AG09319 (cell line): Measurements from ENCODE around the gene LRTM1.

Source experiments
- DNase-seq: peaks from one replicate; pipeline ENCODE4 v3.0.0-alpha.2; 2010; ENCODE audit warnings: low read depth; ENCODE audit errors: extremely low read depth
- TF ChIP-seq, protein P1 (sequence below): IDR thresholded peaks from 2 replicates; pipeline ENCODE4 v1.5.1; 2011; ENCODE audit warnings: low read depth, mild to moderate bottlenecking, inconsistent platforms, low read length, moderate library complexity

Gene LRTM1

DNA sequence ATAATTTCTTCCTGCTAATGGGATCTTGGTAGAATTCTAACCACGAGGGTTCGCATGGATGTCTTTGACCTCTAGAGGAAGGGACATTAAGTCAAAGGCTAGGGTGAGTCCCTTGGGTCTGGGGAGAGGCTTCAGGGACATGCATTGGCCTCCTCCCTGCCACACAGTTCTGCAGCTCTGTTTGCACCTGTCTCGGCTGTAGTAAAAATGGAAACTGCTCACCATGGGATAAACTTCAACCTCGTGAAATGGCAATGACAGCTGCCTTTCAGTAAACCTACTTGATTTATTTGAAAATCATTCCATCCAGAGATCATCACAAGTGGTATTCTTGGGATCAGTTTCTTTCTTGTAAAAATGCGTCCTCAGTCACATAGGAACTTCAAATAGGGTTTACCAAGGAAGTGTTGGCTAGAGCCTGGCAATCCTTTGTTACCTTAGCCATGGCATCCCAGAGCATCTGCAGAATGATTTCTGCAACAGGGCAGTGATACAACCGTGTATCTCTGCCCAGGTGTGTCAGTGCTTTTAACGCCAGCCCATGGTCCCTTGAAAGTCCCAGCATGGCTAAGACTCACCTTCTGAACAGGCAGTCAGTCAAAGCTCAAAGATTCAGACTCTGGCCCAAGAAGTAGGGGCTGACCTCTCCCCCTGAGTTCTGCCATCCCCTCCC lies 14.0 kb upstream of the LRTM1 start:
- no peak for DNase-seq
- TF ChIP-seq, protein P1, sequence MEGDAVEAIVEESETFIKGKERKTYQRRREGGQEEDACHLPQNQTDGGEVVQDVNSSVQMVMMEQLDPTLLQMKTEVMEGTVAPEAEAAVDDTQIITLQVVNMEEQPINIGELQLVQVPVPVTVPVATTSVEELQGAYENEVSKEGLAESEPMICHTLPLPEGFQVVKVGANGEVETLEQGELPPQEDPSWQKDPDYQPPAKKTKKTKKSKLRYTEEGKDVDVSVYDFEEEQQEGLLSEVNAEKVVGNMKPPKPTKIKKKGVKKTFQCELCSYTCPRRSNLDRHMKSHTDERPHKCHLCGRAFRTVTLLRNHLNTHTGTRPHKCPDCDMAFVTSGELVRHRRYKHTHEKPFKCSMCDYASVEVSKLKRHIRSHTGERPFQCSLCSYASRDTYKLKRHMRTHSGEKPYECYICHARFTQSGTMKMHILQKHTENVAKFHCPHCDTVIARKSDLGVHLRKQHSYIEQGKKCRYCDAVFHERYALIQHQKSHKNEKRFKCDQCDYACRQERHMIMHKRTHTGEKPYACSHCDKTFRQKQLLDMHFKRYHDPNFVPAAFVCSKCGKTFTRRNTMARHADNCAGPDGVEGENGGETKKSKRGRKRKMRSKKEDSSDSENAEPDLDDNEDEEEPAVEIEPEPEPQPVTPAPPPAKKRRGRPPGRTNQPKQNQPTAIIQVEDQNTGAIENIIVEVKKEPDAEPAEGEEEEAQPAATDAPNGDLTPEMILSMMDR, result no peak

DNA sequence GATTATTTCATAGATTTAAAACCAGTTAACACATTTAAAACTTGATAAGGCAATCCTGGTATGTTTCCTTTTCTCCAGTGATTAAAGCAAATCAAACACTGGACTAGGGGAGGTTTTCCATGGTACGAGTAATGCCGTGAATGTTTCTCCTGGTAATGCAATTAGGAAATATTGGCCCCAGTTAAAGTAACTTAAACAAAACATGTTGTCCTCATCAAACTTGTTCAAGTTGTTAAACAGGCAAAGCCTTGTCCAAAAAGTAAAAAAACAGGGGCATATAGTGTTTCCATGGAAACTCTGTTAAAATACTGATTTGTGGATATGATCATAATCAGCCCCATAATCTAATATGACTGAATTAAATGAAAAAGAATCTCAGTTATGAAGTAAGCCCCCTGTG lies 13.1 kb upstream of the LRTM1 start:
- no peak for DNase-seq
- TF ChIP-seq, protein P1, result no peak

DNA sequence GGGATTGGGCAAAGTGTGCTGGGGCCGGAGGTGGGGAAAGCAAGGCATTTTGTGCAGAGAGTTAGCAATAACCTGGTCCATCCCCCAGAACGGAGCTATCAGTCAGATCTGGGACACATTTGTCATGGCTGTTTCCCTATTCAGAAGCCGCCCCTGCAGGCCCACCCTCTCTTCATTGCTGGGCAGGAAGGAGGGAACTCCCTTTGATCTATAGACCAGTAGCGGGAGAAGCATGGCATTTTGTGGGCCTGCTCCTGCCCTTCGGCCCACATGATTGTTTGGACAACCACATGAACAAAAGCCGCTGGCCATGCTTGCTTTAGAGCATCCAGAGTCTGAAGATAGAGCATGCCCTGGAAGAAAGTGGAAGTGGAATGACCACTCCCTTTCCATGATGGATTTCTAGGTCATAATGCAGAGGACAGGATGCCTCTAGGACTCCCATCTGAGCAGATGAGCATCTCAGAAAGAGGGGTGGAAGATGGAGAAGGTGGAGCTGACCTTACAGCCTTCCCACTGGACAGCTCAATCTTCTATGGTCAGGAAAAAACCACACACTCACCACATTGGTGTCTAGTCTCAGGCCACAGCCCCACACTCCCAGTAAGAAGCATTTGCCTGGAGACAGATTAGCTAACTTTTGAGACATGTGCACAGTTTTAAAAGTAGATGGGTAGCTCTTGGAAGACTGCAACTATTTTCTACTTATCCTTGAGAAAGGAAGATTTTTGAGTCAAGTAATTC lies 11.9 kb upstream of the LRTM1 start:
- TF ChIP-seq, protein P1, result no peak
- no peak for DNase-seq

DNA sequence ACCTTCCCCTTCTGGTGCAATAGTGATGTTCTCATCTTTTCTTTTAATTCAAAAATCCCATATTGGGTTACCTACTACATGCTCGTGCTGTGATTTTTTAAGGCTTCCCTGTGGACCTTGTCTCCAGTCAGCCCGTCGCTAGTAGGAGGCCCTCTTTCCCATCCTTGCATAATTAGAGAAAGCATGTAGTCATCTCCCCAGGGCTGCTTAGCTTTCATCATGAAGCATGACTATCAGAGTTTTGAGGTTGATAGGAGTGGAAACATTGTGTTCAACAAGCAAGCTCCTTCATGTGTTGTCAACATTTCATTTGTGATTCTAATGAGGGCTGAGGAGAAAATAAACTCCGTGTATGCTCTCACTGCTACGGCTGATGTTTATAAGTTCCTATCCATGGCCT lies 8.7 kb upstream of the LRTM1 start:
- no peak for DNase-seq
- TF ChIP-seq, protein P1, result no peak

DNA sequence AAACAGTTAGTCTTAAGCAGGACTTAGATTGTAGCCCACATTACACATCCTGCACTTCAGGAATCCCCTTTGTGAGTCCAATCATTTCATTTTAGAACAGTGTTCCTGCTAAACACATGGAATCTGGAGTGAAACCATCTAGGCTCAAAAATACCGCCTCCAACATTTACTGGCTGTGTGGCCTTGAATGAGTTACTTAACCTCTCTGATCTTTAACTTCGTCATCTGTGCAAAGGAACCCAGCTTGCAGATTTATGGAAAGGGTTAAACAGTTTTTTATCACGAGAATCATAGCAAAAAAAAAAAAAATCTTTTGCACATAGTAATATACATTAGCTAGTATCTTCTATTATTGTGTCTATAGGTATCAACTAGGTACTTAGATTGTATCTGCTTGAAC lies 8.0 kb upstream of the LRTM1 start:
- TF ChIP-seq, protein P1, result no peak
- DNase-seq, result no peak

DNA sequence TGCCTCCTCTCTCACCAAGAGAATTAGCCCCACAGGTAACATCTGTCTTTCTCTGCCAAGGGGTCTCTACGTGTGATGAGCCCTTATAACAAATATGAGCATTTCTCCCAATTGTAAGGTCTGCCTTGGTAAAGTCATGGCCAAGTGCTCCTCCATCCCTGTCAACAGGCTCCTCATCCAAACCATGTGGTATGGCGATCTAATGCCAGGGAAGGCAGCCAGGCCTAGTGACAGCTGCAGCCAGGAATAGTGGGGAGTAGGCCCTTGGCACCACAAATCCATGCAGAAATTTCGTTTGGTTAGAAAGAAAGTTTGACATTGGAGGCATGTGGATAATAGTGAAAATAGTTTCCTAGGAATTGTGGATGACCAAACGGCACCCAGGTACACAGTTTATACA lies 4.7 kb upstream of the LRTM1 start:
- TF ChIP-seq, protein P1, result no peak
- no peak for DNase-seq

DNA sequence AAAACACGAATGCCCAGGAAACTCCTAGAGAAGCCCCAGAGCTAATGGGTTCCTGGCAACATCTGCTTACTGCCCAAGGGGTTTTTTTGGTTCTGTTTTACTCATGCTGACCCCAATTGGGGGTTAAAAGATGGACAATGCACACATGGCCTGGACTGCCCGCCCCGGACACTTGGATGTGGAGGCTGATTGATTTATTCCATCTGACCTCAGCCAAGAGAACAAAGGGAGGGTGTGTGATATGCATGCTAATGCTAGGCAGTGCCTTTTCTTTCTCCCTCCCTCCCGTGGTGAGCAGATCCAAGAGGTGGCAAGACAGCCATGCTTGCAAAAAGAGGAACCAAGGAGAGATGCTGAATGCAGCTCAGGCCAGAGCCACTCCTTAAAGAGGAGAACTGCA lies 3.3 kb upstream of the LRTM1 start:
- no peak for DNase-seq

More for the DNA sequence above, 3.3 kb upstream of the LRTM1 start:
- TF ChIP-seq, protein P1, result no peak
